DOHH2 (cell line): ENCODE data around the gene RASA4B.

ENCODE experiments used
- EZH2phosphoT487 ChIP-seq: fragments of 200-600 bp; sonication (generic); IDR thresholded peaks from 2 replicates; pipeline ENCODE4 v1.6.1; 2017; ENCODE audit warnings: borderline replicate concordance, mild to moderate bottlenecking, antibody characterized with exemption, low read length, moderate library complexity, mixed read lengths
- TF ChIP-seq, protein P1 (sequence below): fragments of 200-600 bp; sonication (generic); IDR thresholded peaks from one replicate; pipeline ENCODE4 v1.5.1; 2014; ENCODE audit warnings: antibody characterized with exemption, mild to moderate bottlenecking, low read depth, low read length; ENCODE audit not compliant: poor library complexity, severe bottlenecking

DNA sequence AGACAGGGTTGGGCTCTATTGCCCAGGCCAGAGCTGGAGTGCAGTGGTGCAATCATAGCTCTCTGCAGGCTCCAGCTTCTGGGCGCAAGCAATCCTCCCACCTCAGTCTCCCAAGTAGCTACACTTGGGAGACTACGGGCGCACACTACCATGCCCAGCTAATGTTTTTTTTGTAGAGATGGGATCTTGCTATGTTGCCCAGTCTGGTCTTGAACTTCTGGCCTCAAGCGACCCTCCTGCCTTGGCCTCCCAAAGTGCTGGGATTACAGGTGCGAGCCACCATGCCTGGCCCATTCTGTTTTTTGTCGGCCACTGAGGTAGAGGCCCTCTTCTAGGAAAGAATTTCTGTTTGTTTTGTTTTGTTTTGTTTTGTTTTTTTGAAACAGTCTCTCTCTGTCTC lies 65.1 kb downstream of the RASA4B start:
- TF ChIP-seq, protein P1, sequence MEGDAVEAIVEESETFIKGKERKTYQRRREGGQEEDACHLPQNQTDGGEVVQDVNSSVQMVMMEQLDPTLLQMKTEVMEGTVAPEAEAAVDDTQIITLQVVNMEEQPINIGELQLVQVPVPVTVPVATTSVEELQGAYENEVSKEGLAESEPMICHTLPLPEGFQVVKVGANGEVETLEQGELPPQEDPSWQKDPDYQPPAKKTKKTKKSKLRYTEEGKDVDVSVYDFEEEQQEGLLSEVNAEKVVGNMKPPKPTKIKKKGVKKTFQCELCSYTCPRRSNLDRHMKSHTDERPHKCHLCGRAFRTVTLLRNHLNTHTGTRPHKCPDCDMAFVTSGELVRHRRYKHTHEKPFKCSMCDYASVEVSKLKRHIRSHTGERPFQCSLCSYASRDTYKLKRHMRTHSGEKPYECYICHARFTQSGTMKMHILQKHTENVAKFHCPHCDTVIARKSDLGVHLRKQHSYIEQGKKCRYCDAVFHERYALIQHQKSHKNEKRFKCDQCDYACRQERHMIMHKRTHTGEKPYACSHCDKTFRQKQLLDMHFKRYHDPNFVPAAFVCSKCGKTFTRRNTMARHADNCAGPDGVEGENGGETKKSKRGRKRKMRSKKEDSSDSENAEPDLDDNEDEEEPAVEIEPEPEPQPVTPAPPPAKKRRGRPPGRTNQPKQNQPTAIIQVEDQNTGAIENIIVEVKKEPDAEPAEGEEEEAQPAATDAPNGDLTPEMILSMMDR = no peak
- TF ChIP-seq EZH2phosphoT487 = no peak
